ENCODE measurements around the gene PRSS56. TPM values are rescaled to one million over a fixed set of nuclear protein-coding genes. Genes with fewer than 3 reads are reported as not detected.

Gene PRSS56
- total RNA-seq, 1 donor from 2014 or later, result not detected

GRCh38 chr2:232511336-232511890 lies 8.8 kb upstream of the PRSS56 start:
- no peak for TF ChIP-seq CTCF (IDR thresholded peaks at IDR 0.05; ENCODE audit: insufficient read depth, low read length, severe bottlenecking)
- DNase-seq (ENCODE audit: low read depth), result no peak

GRCh38 chr2:232512602-232513001 lies 7.6 kb upstream of the PRSS56 start:
- H3K4me3 ChIP-seq (ENCODE audit: low read depth, low read length), result no peak overlapping the region
- DNase-seq (ENCODE audit: low read depth), result no peak
- no peaks in the 10 kb centered on the region for H3K36me3 ChIP-seq (ENCODE audit: control insufficient read depth, insufficient read depth, low read length)
- H3K27me3 ChIP-seq (ENCODE audit: control insufficient read depth, insufficient read depth, low read length), result peaks cover 7% of the 10 kb centered on the region
- TF ChIP-seq CTCF (IDR thresholded peaks at IDR 0.05; ENCODE audit: insufficient read depth, low read length, severe bottlenecking), result no peak
- FAIRE-seq, result no peak

More at GRCh38 chr2:232511336-232511890, 8.8 kb upstream of the PRSS56 start:
- Histone ChIP-seq H3K36me3 (ENCODE audit: control insufficient read depth, insufficient read depth, low read length) (no peaks in the 10 kb centered on the region), H3K4me3 (ENCODE audit: low read depth, low read length) (no peak overlapping the region), H3K27me3 (ENCODE audit: control insufficient read depth, insufficient read depth, low read length) (peaks cover 10% of the 10 kb centered on the region)
- no peak for FAIRE-seq

- no peaks in the 10 kb centered on the region for H3K36me3 ChIP-seq (ENCODE audit: control insufficient read depth, insufficient read depth, low read length)
Measured at GRCh38 chr2:232513353-232513752, 6.8 kb upstream of the PRSS56 start.

GRCh38 chr2:232515639-232516038 lies 4.5 kb upstream of the PRSS56 start:
- TF ChIP-seq CTCF (IDR thresholded peaks at IDR 0.05; ENCODE audit: insufficient read depth, low read length, severe bottlenecking), result no peak
- no peak for DNase-seq (ENCODE audit: low read depth)
- Histone ChIP-seq H3K4me3 (ENCODE audit: low read depth, low read length) (no peak overlapping the region), H3K36me3 (ENCODE audit: control insufficient read depth, insufficient read depth, low read length) (no peaks in the 10 kb centered on the region), H3K27me3 (ENCODE audit: control insufficient read depth, insufficient read depth, low read length) (peaks cover 5% of the 10 kb centered on the region)
- no peak for FAIRE-seq

More at GRCh38 chr2:232513353-232513752, 6.8 kb upstream of the PRSS56 start:
- TF ChIP-seq CTCF (IDR thresholded peaks at IDR 0.05; ENCODE audit: insufficient read depth, low read length, severe bottlenecking), result no peak
- FAIRE-seq, result no peak
- no peak for DNase-seq (ENCODE audit: low read depth)
- Histone ChIP-seq H3K27me3 (ENCODE audit: control insufficient read depth, insufficient read depth, low read length) (peaks cover 5% of the 10 kb centered on the region), H3K4me3 (ENCODE audit: low read depth, low read length) (no peak overlapping the region)

GRCh38 chr2:232516551-232516950 lies 3.6 kb upstream of the PRSS56 start:
- H3K36me3 ChIP-seq (ENCODE audit: control insufficient read depth, insufficient read depth, low read length), result no peaks in the 10 kb centered on the region
- peaks cover 3% of the 10 kb centered on the region for H3K27me3 ChIP-seq (ENCODE audit: control insufficient read depth, insufficient read depth, low read length)
- TF ChIP-seq CTCF (IDR thresholded peaks at IDR 0.05; ENCODE audit: insufficient read depth, low read length, severe bottlenecking), result no peak
- FAIRE-seq, result no peak
- DNase-seq (ENCODE audit: low read depth), result no peak
- H3K4me3 ChIP-seq (ENCODE audit: low read depth, low read length), result no peak overlapping the region

- DNase-seq (ENCODE audit: low read depth) (no peak), FAIRE-seq (no peak)
- Histone ChIP-seq H3K27me3 (ENCODE audit: control insufficient read depth, insufficient read depth, low read length) (peaks cover 15% of the 10 kb centered on the region), H3K36me3 (ENCODE audit: control insufficient read depth, insufficient read depth, low read length) (no peaks in the 10 kb centered on the region), H3K4me3 (ENCODE audit: low read depth, low read length) (no peak overlapping the region)
- TF ChIP-seq CTCF (IDR thresholded peaks at IDR 0.05; ENCODE audit: insufficient read depth, low read length, severe bottlenecking), result no peak
Measured at GRCh38 chr2:232518844-232519243, 1.3 kb upstream of the PRSS56 start.
